SK-N-SH treated with all-trans-retinoic acid at 6 μM for 48 hours (cell line): ENCODE results near the gene CAMK2B.

Experiments
- BACH2 ChIP-seq: fragments of 250-450 bp; sonication (Bioruptor Pico); IDR thresholded peaks from 2 replicates; pipeline ENCODE4 v1.9.0; 2021; ENCODE audit warnings: mild to moderate bottlenecking, borderline replicate concordance
- CREB5 ChIP-seq: fragments of 250-450 bp; sonication (Bioruptor Pico); IDR thresholded peaks from 2 replicates; pipeline ENCODE4 v1.5.1; 2020; ENCODE audit warnings: low read depth, mild to moderate bottlenecking, moderate library complexity
- ESRRG ChIP-seq: fragments of 250-450 bp; sonication (Bioruptor Pico); IDR thresholded peaks from 2 replicates; pipeline ENCODE4 v1.6.1; 2021; ENCODE audit warnings: mild to moderate bottlenecking
- POU6F1 ChIP-seq: fragments of 250-450 bp; sonication (Bioruptor Pico); IDR thresholded peaks from 2 replicates; pipeline ENCODE4 v1.8.0; 2021; ENCODE audit warnings: low read depth, mild to moderate bottlenecking, moderate library complexity, borderline replicate concordance
- TCF4 ChIP-seq: fragments of 250-450 bp; sonication (Bioruptor Pico); IDR thresholded peaks from 2 replicates; pipeline ENCODE4 v1.8.0; 2021; ENCODE audit warnings: mild to moderate bottlenecking, moderate library complexity, borderline replicate concordance
- TOX ChIP-seq: fragments of 250-450 bp; sonication (Bioruptor Pico); IDR thresholded peaks from 2 replicates; pipeline ENCODE4 v1.8.0; 2021; ENCODE audit warnings: mild to moderate bottlenecking, moderate library complexity, borderline replicate concordance
- TSHZ2 ChIP-seq: fragments of 250-450 bp; sonication (Bioruptor Pico); IDR thresholded peaks from 2 replicates; pipeline ENCODE4 v1.5.0; 2020; ENCODE audit warnings: mild to moderate bottlenecking, moderate library complexity
- ZC3H10 ChIP-seq: fragments of 250-450 bp; sonication (Bioruptor Pico); IDR thresholded peaks from 2 replicates; pipeline ENCODE4 v1.5.1; 2021; ENCODE audit warnings: mild to moderate bottlenecking, moderate library complexity
- ZFP3 ChIP-seq: fragments of 250-450 bp; sonication (Bioruptor Pico); IDR thresholded peaks from 2 replicates; pipeline ENCODE4 v1.5.0; 2020; ENCODE audit warnings: mild to moderate bottlenecking, moderate library complexity
- ZFP30 ChIP-seq: fragments of 450-650 bp; formaldehyde crosslinking; IDR thresholded peaks from 2 replicates; pipeline ENCODE4 v1.5.0; 2022; ENCODE audit warnings: mild to moderate bottlenecking, moderate library complexity
- ZNF70 ChIP-seq: fragments of 450-650 bp; formaldehyde crosslinking; IDR thresholded peaks from 2 replicates; pipeline ENCODE4 v1.5.0; 2020; ENCODE audit warnings: mild to moderate bottlenecking, moderate library complexity

GRCh38 chr7:44348851-44349781 lies 23.7 kb upstream of the CAMK2B start:
- TF ChIP-seq ZFP30 (CRISPR knock-in tag): no peak
- no peak for TF ChIP-seq TSHZ2 (CRISPR knock-in tag)
- no peak for TF ChIP-seq ZFP3 (CRISPR knock-in tag)
- TF ChIP-seq BACH2: no peak
- TF ChIP-seq ESRRG (CRISPR knock-in tag): no peak
- TF ChIP-seq TOX (CRISPR knock-in tag): no peak
- no peak for TF ChIP-seq CREB5 (CRISPR knock-in tag)
- TF ChIP-seq ZNF70: no peak
- no peak for TF ChIP-seq ZC3H10
- no peak for TF ChIP-seq POU6F1 (CRISPR knock-in tag)
- no peak for TF ChIP-seq TCF4
